Breast epithelium (tissue), 4 donors: Measurements from ENCODE around the gene MIOX. TPM values are rescaled to one million over a fixed set of nuclear protein-coding genes. Genes with fewer than 3 reads are reported as not detected.

Source experiments
- DNase-seq, 2 donors: peaks; one replicate each; pipeline ENCODE4 v3.0.0-alpha.2; 2019; ENCODE audit warnings: low spot score in 2 of 2
- H3K27ac ChIP-seq, 2 donors: fragments of 200-600 bp; sonication (generic) in 1 of 2; one replicate each; pipeline ENCODE4 v1.5.1; 2016 to 2019; ENCODE audit warnings: mild to moderate bottlenecking in 1 of 2
- H3K27me3 ChIP-seq, 2 donors: fragments of 200-600 bp; sonication (generic) in 1 of 2; one replicate each; pipeline versions ENCODE4 v1.5.1 to v1.6.0; 2017 to 2019; ENCODE audit warnings: control low read depth in 1 of 2, mild to moderate bottlenecking in 1 of 2
- H3K36me3 ChIP-seq: fragments of 200-600 bp; one replicate; pipeline ENCODE4 v1.5.1; 2019
- H3K4me1 ChIP-seq, 2 donors: fragments of 200-600 bp; sonication (generic); one replicate each; pipeline ENCODE4 v1.5.1; 2016 to 2019; ENCODE audit warnings: control low read depth in 1 of 2
- H3K4me3 ChIP-seq, 3 donors: fragments of 200-600 bp; sonication (generic); 1 replicate in 2 of 3; 2 replicates in 1 of 3; pipeline ENCODE4 v1.5.1; 2016 to 2019; ENCODE audit warnings: mild to moderate bottlenecking in 3 of 3, moderate library complexity in 2 of 3
- H3K9me3 ChIP-seq, 2 donors: fragments of 200-600 bp; sonication (generic) in 1 of 2; one replicate each; pipeline ENCODE4 v1.5.1; 2016 to 2019; ENCODE audit warnings: control low read depth in 1 of 2
- CTCF ChIP-seq, 3 donors: fragments of 450-650 bp; IDR thresholded peaks; one replicate each; pipeline ENCODE4 v1.5.1; 2016 to 2017; ENCODE audit warnings: antibody characterized with exemption in 3 of 3, mild to moderate bottlenecking in 3 of 3, moderate library complexity in 3 of 3
- POLR2A ChIP-seq: fragments of 450-650 bp; IDR thresholded peaks from one replicate; pipeline ENCODE4 v1.6.1; 2016; ENCODE audit warnings: antibody characterized with exemption, mild to moderate bottlenecking, moderate library complexity
- POLR2AphosphoS5 ChIP-seq, 3 donors: sonication (generic); formaldehyde crosslinking; IDR thresholded peaks; one replicate each; pipeline ENCODE4 v1.6.1; 2017; ENCODE audit warnings: antibody characterized with exemption in 3 of 3
- intact Hi-C: fragments of 100-400 bp; cut with DNase I; formaldehyde crosslinking; loops from one replicate; pipeline ENCODE4 v1.15.1; 2023; ENCODE audit warnings: low total_unique reads
- total RNA-seq, 3 donors: library from RNA; depleted of rRNA; stranded (reverse); fragments of >200 nt; gene quantifications; one replicate each; pipeline ENCODE4 v1.1.0, GENCODE V29; 2016

Gene MIOX
- total RNA-seq = not detected

DNA sequence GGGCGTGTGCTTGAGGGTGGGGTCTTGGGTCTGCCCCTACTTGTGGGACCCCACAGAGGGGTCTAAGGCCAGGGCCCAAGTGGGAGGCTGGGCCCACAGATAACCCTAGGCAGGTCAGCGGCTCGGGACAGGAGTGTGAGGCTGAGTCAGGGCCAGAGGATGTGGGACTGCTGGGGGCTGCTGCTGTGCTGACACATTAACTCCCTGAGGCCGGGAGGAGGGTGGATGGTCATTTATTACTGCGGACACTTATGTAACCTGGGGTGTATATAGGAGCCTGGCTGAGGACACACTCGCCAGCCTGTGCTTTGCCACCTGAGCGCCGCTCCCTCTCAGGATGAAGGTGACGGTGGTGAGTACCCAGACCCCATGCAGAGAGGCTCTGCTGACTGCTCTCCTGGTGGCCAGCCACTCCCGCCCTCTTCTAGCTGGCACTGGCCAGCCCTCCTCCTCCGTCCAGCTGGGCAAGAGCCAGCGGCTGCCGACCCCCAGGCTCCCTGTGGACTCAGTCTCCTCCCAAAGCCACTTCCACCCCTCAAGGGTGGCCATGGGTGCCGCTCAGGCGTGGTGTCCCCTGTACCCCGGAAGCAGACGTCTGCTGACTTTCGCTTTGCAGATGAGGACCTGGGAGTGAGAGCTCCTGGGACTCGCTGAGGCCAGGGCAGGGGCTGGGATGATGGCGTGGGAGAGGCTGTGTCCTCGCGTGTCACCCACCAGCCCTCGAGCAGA is at the start of gene MIOX:
MIOX (plus strand) TSS at position 299 of the 729 bp plus-strand sequence; CDS start at position 338, 39 bp downstream.
- no peak for DNase-seq
- no peak for TF ChIP-seq CTCF (IDR thresholded peaks at IDR 0.05)
- no peak for TF ChIP-seq POLR2A
- no peak for TF ChIP-seq POLR2AphosphoS5 (IDR thresholded peaks at IDR 0.05)
- intact Hi-C loops = no loop called here
- Histone ChIP-seq H3K27ac (no peak within 1 kb of the TSS), H3K27me3 (peaks cover 2 to 12% of the 10 kb centered on the region in 2 donors), H3K36me3 (no peaks in the 10 kb centered on the region), H3K9me3 (no peaks in the 10 kb centered on the region), H3K4me1 (peaks cover 4% of the 10 kb centered on the region in 2 donors), H3K4me3 (no peak within 1 kb of the TSS)

DNA sequence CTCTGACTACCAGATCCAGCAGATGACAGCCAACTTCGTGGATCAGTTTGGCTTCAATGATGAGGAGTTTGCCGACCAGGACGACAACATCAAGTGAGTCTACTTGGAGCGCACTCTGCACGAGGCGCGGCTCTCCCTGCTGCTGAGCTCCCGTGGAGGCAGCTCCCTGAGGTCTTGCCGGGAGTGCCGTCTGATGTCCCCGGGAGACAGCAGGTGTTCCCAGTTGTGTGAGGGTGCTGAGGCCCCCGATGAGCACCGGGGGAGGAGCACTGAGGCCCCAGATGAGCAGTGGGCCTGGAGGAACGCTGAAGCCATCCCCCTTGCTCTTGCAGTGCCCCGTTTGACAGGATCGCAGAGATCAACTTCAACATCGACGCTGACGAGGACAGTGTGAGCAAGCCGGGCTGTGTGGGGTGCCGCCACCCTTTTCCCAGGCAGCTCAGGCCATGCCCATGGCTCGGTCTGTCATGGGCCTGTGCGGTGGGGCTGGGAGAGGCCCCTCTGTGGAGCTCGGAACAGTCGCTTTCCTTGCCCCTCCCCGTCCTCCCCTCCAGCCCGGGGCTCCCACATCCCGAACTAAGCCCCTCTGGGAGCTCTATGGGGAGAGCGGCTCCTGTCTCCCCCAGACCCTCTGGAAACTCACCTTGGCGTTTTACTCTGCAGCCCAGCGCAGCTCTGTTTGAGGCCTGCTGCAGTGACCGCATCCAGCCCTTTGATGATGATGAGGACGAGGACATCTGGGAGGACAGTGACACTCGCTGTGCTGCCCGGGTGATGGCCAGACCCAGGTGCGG is 49.0 kb upstream of the MIOX start:
- H3K4me3 ChIP-seq = no peak overlapping the region
- intact Hi-C loops = no loop called here
- DNase-seq = no peak
- H3K36me3 ChIP-seq = no peaks in the 10 kb centered on the region
- no peaks in the 10 kb centered on the region for H3K9me3 ChIP-seq
- H3K27me3 ChIP-seq = no peaks in the 10 kb centered on the region
- H3K27ac ChIP-seq = no peak overlapping the region
- TF ChIP-seq POLR2AphosphoS5 (IDR thresholded peaks at IDR 0.05) (no peak), POLR2A (no peak), CTCF (IDR thresholded peaks at IDR 0.05) (no peak)
- no peaks in the 10 kb centered on the region for H3K4me1 ChIP-seq

- Histone ChIP-seq H3K9me3 (no peaks in the 10 kb centered on the region), H3K4me3 (no peak overlapping the region), H3K4me1 (no peaks in the 10 kb centered on the region), H3K27ac (no peak overlapping the region), H3K27me3 (no peaks in the 10 kb centered on the region), H3K36me3 (no peaks in the 10 kb centered on the region)
- intact Hi-C loops = no loop called here
- DNase-seq = no peak
- TF ChIP-seq CTCF (IDR thresholded peaks at IDR 0.05) (no peak), POLR2AphosphoS5 (IDR thresholded peaks at IDR 0.05) (no peak), POLR2A (no peak)
Measured at GRCh38 chr22:50438305-50439275, 48.1 kb upstream of the MIOX start.

- DNase-seq = no peak
- no peak for TF ChIP-seq POLR2AphosphoS5 (IDR thresholded peaks at IDR 0.05)
- no peak for TF ChIP-seq POLR2A
- no peak for TF ChIP-seq CTCF (IDR thresholded peaks at IDR 0.05)
- H3K4me1 ChIP-seq = no peaks in the 10 kb centered on the region
- no peak overlapping the region for H3K27ac ChIP-seq
- H3K36me3 ChIP-seq = no peaks in the 10 kb centered on the region
- H3K4me3 ChIP-seq = no peak overlapping the region
- no peaks in the 10 kb centered on the region for H3K9me3 ChIP-seq
- H3K27me3 ChIP-seq = no peaks in the 10 kb centered on the region
- intact Hi-C loops = no loop called here
Measured at GRCh38 chr22:50439314-50439870, 47.3 kb upstream of the MIOX start.
